PC-9 (cell line): ENCODE results near the gene TLR1. TPM values are rescaled to one million over a fixed set of nuclear protein-coding genes. Genes with fewer than 3 reads are reported as not detected.

ENCODE experiments used
- BruUV-seq: library from RNA; stranded (reverse); fragments of 400-500 nt; replicated peaks from 2 replicates; lab custom pipeline; 2021; lab: Mats Ljungman, UMichigan
- CTCF ChIA-PET: fragments of 300-600 bp; sonication (Branson Sonifier 250); formaldehyde crosslinking; loops from one replicate; lab custom pipeline; 2022; ENCODE audit warnings: antibody characterized with exemption; lab: Charles Lee
- POLR2A ChIA-PET: fragments of 300-600 bp; sonication (Branson Sonifier 250); formaldehyde crosslinking; loops from one replicate; lab custom pipeline; 2022; ENCODE audit warnings: antibody characterized with exemption; ENCODE audit not compliant: unreplicated experiment; lab: Charles Lee
- DNase-seq, 2 experiments: peaks; one replicate each; pipeline versions ENCODE4 v3.0.0 to v3.0.0-alpha.2; 2015 to 2022; ENCODE audit warnings: mixed read lengths in 1 of 2
- H2AFZ ChIP-seq: fragments of 200-600 bp; sonication (generic); 2 replicates; pipeline ENCODE4 v1.8.1; 2017; ENCODE audit warnings: antibody characterized with exemption
- H3F3A ChIP-seq: fragments of 200-600 bp; sonication (generic); 2 replicates; pipeline ENCODE4 v1.8.1; 2017; ENCODE audit warnings: antibody characterized with exemption, mild to moderate bottlenecking, low read depth; ENCODE audit not compliant: insufficient read depth
- H3K27ac ChIP-seq: fragments of 200-600 bp; sonication (generic); 2 replicates; pipeline ENCODE4 v1.6.1; 2016; ENCODE audit warnings: mixed run types
- H3K27me3 ChIP-seq: fragments of 200-600 bp; sonication (generic); 2 replicates; pipeline ENCODE4 v1.6.1; 2016; ENCODE audit warnings: low read depth, mixed run types; ENCODE audit not compliant: insufficient read depth
- H3K36me3 ChIP-seq: fragments of 200-600 bp; sonication (generic); 2 replicates; pipeline ENCODE4 v1.6.1; 2016; ENCODE audit warnings: low read depth, mixed run types
- H3K4me1 ChIP-seq: fragments of 200-600 bp; sonication (generic); replicated peaks from 2 replicates; pipeline ENCODE4 v1.6.1; 2016; ENCODE audit warnings: mixed run types; ENCODE audit not compliant: insufficient read depth
- H3K4me2 ChIP-seq: fragments of 200-600 bp; sonication (generic); 2 replicates; pipeline ENCODE4 v1.6.1; 2017; ENCODE audit warnings: mixed run types
- H3K4me3 ChIP-seq: fragments of 200-600 bp; sonication (generic); 2 replicates; pipeline ENCODE4 v1.6.1; 2016; ENCODE audit warnings: mixed run types
- H3K79me2 ChIP-seq: fragments of 200-600 bp; sonication (generic); 2 replicates; pipeline ENCODE4 v1.6.1; 2017; ENCODE audit warnings: low read depth, mixed run types
- H3K9me2 ChIP-seq: fragments of 200-600 bp; sonication (generic); 2 replicates; pipeline ENCODE4 v1.8.1; 2017; ENCODE audit warnings: mild to moderate bottlenecking; ENCODE audit not compliant: insufficient read depth
- H3K9me3 ChIP-seq: fragments of 200-600 bp; sonication (generic); 2 replicates; pipeline ENCODE4 v1.8.1; 2016; ENCODE audit warnings: low read depth; ENCODE audit not compliant: insufficient read depth
- H4K20me1 ChIP-seq: fragments of 200-600 bp; sonication (generic); 2 replicates; pipeline ENCODE4 v1.8.1; 2017; ENCODE audit not compliant: insufficient read depth
- CTCF ChIP-seq: fragments of 200-600 bp; sonication (generic); conservative IDR thresholded peaks from 2 replicates; pipeline ENCODE4 v1.6.1; 2017; ENCODE audit warnings: mixed run types, antibody characterized with exemption, mild to moderate bottlenecking, moderate library complexity
- EZH2 ChIP-seq: fragments of 200-600 bp; sonication (generic); IDR thresholded peaks from 2 replicates; pipeline ENCODE4 v1.8.0; 2017; ENCODE audit warnings: antibody characterized with exemption, low read depth
- intact Hi-C: fragments of 100-400 bp; cut with micrococcal nuclease; formaldehyde crosslinking; loops from one replicate; pipeline ENCODE4 v1.10.0; 2022; ENCODE audit not compliant: unreplicated experiment
- total RNA-seq: library from RNA; stranded (reverse); gene quantifications from 2 replicates; pipeline ENCODE4 v1.2.3, GENCODE V29; 2021

TLR1 gene
- total RNA-seq, 1 experiment from 2014 or later = 3.9 TPM

DNA sequence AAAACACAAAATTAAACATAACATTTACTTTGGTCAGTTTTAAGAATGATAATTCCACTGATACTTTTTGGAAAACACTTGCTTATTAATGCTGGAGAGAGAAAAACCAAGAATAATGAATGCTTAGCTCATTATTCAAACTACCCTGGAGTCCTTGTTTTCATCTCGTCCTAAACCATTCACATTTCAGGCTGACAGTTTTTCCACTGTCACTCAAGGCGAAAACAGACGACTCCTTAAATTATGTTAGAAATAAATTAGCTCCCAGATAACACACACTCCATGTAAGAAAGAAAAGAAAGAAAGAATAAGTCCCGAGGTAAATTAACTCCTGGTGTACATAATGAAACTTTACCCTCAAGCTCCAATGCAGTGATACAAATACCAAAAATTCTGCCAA, 55.3 kb downstream of the TLR1 start:
- ChIA-PET POLR2A (no interaction called here), CTCF (interaction anchor here (0.6 kb wide), 1 partner anchor 581 kb away, joined by 3 read pairs; no protein-coding TSS in a partner anchor)
- Histone ChIP-seq H3K9me3 (0 out of 2 replicates have a peak, but pooled peaks cover 4% of the 10 kb centered on the region), H3K36me3 (no peaks in the 10 kb centered on the region), H3K27me3 (no peaks in the 10 kb centered on the region), H3K79me2 (no peaks in the 10 kb centered on the region), H3K9me2 (no peaks in the 10 kb centered on the region), H2AFZ (no peak overlapping the region), H3K4me2 (no peak overlapping the region), H3K4me1 (peaks cover 32% of the 10 kb centered on the region), H3F3A (peaks cover 13% of the 10 kb centered on the region; the same call in 1 of the 2 replicates), H3K4me3 (no peak overlapping the region), H3K27ac (no peak overlapping the region), H4K20me1 (no peaks in the 10 kb centered on the region)
- no TSS peak for BruUV-seq
- intact Hi-C loops = no loop called here
- DNase-seq = no peak
- TF ChIP-seq EZH2 (no peak), CTCF (no peak)

DNA sequence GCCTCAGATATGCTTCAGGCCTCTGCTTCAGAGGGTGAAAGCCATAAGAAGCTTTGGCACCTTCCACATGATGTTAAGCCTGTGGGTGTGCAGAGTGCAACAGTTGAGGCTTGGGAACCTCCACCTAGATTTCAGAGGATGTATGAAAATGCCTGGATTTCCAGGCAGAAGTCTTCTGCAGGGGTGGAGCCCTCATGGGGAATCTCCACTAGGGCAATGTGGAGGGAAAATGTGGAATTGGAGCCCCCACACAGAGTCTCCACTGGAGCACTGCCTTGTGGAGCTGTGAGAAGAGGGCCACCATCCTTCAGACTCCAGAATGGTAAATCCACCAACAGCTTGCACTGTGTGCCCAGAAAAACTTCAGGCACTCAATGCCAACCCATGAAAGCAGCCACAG, 57.0 kb downstream of the TLR1 start:
- no peak for DNase-seq
- H2AFZ ChIP-seq = no peak overlapping the region
- ChIA-PET POLR2A (no interaction called here), CTCF (no interaction called here)
- no TSS peak for BruUV-seq
- no peaks in the 10 kb centered on the region for H3K9me2 ChIP-seq
- no peak overlapping the region for H3K27ac ChIP-seq
- no peaks in the 10 kb centered on the region for H3K27me3 ChIP-seq
- H3F3A ChIP-seq = peaks cover 9% of the 10 kb centered on the region; the same call in 1 of the 2 replicates
- H3K9me3 ChIP-seq = 0 out of 2 replicates have a peak, but pooled peaks cover 4% of the 10 kb centered on the region
- H3K36me3 ChIP-seq = no peaks in the 10 kb centered on the region
- H3K4me3 ChIP-seq = no peak overlapping the region
- intact Hi-C loops = no loop called here
- no peak overlapping the region for H3K4me2 ChIP-seq
- peaks cover 22% of the 10 kb centered on the region for H3K4me1 ChIP-seq
- no peak for TF ChIP-seq CTCF
- no peak for TF ChIP-seq EZH2
- no peaks in the 10 kb centered on the region for H3K79me2 ChIP-seq
- H4K20me1 ChIP-seq = no peaks in the 10 kb centered on the region

Other genes with a start within 250 kb of the TLR1 start
- 33.1 and 37.5 TPM in 2 replicates for gene KLF3, start 140.6 kb downstream of the TLR1 start, total RNA-seq
- gene TLR10, start 21.8 kb downstream of the TLR1 start, total RNA-seq = not detected in 2 replicates
- gene TLR6, start 52.0 kb upstream of the TLR1 start, total RNA-seq = 7.9 and 9.3 TPM in 2 replicates
- 73.7 and 80.4 TPM in 2 replicates for gene FAM114A1, start 63.0 kb upstream of the TLR1 start, total RNA-seq
- 20.1 and 29.3 TPM in 2 replicates for gene TMEM156, start 227.6 kb upstream of the TLR1 start, total RNA-seq